ENCODE data around the gene PHLDB2. TPM values are rescaled to one million over a fixed set of nuclear protein-coding genes. Genes with fewer than 3 reads are reported as not detected.
A peak's percentile ranks its signal among the peaks of the same experiment; 100 is the strongest.

Gene PHLDB2
- total RNA-seq, 4 donors from 2014 or later: 89.5 to 421 (median 186) TPM

DNA sequence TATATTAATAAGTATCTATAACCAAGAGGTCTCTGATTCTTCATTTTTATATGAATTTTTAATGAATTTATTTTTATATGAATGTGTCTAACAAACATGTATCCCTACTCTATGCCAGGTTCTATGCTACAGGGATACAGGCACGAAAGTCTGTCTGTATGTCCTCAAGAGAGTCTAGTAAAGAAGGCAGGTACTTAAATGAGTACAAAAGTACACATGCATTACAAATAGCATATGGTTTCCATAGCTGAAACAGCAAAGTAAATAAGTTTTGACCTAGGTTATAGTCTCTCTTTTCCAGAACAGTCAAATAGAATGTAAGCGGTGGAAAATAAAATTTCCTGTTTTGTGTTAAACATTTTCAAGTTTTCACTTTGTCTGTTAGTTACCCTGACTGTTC lies 106.4 kb downstream of the PHLDB2 start:
- TF ChIP-seq, protein P1, sequence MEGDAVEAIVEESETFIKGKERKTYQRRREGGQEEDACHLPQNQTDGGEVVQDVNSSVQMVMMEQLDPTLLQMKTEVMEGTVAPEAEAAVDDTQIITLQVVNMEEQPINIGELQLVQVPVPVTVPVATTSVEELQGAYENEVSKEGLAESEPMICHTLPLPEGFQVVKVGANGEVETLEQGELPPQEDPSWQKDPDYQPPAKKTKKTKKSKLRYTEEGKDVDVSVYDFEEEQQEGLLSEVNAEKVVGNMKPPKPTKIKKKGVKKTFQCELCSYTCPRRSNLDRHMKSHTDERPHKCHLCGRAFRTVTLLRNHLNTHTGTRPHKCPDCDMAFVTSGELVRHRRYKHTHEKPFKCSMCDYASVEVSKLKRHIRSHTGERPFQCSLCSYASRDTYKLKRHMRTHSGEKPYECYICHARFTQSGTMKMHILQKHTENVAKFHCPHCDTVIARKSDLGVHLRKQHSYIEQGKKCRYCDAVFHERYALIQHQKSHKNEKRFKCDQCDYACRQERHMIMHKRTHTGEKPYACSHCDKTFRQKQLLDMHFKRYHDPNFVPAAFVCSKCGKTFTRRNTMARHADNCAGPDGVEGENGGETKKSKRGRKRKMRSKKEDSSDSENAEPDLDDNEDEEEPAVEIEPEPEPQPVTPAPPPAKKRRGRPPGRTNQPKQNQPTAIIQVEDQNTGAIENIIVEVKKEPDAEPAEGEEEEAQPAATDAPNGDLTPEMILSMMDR (IDR thresholded peaks at IDR 0.05): no peak
- no peak for ATAC-seq (ENCODE audit: low FRiP score)
- DNase-seq (ENCODE audit: low spot score): no peak

DNA sequence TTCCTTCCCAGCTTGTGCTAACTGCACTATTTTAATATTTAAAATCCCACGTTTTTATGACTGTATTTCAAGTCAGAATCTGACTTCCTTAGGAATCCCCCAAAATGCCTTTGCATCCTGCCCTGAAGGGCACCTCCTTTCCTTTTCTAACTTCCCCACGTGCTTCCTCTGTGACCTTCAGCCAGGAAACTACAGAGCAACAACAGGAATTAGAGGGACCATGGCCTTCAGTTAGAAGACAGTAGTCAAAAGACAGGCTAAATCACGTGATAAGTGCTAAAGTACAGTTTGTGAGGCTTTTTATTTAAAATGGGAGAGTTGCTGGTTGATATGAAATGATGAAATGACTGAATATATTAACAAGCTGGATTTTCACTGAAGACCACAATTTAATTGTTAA lies 108.0 kb downstream of the PHLDB2 start:
- DNase-seq (ENCODE audit: low spot score) (no peak), ATAC-seq (ENCODE audit: low FRiP score) (no peak)
- TF ChIP-seq, protein P1 (IDR thresholded peaks at IDR 0.05): no peak

DNA sequence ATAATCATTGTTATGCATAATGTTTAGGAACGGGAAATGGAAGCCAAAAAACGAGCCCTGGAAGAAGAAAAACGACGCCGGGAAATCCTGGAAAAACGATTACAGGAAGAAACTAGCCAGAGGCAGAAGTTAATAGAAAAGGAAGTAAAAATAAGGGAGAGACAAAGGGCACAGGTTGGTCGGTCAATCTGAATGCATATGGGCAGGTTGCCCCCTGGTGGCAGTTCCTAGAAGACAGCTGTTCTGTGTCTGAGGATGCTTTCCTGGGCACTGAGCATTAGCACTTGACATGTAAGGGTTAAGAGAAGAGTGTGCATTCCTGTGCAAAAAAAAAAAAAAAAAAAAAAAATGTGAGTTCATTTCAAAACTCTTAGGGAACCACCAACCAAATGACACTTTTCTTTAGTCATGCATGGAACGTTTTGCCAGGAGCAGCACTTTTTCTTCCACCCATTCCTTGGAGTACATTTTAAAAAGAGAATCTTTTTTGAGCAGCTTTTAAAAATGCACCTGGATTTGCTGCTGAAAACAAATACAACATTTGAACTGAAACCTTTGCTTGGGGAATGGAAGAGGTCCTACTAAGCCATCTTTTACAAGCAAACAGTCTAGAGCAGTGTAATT lies 108.7 kb downstream of the PHLDB2 start:
- peak; percentile 91 for DNase-seq (ENCODE audit: low spot score)
- TF ChIP-seq, protein P1 (IDR thresholded peaks at IDR 0.05): peak in 1 of 3 donors; percentile 96
- ATAC-seq (ENCODE audit: low FRiP score): peak; percentile 70

DNA sequence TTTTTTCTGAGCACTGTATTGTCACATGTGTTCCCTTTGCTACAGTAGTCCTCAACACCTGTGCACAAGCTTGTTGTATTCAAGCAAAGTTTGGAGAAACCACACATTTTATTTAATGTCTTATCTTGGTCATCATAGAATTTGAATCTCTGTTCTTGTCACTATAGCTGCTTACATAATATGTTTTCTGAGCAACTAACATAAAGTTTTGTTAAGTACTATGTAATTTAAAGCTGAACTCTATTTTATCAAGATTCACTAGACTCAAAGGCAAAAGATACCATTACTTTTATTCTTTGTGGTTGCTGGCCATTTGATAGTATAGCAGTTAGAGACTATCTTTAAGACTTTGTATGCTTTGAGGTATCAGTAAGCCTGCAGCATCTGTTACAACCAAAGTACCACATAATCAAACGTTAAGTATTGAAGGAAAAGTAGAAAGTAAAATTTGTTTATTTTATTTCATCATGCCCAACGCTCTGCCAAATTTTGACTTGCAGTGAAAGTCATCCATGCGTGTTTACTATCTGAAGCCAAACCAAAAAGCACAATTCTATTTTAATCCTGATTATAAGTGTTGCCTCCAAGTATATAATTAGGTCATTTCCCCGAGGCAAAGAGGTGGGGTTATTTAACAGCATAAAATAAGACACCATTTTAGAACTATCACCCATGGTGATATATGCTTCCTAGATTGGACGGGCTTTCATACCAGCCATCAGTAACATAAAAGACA lies 109.4 kb downstream of the PHLDB2 start:
- DNase-seq (ENCODE audit: low spot score) (no peak), ATAC-seq (ENCODE audit: low FRiP score) (no peak)
- TF ChIP-seq, protein P1 (IDR thresholded peaks at IDR 0.05): no peak

DNA sequence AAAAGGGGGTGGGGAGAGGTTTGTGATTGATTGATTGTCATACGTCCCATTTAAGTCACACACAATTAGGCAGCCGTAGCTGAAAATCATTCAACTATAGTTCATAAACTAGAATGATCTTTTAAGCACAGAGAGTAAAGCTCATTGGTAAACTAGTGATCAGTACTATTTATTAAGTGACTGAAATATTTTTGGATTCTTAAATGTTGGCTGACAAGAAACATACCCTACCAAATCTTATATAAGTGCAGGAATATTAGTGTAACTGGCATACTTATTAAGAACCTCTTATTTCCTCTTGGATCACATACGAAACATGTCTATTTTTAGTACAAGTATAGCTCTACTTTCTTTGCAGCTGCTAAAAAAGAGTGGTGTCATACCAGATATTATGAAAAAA lies 111.3 kb downstream of the PHLDB2 start:
- TF ChIP-seq, protein P1 (IDR thresholded peaks at IDR 0.05): no peak
- ATAC-seq (ENCODE audit: low FRiP score): no peak
- no peak for DNase-seq (ENCODE audit: low spot score)

DNA sequence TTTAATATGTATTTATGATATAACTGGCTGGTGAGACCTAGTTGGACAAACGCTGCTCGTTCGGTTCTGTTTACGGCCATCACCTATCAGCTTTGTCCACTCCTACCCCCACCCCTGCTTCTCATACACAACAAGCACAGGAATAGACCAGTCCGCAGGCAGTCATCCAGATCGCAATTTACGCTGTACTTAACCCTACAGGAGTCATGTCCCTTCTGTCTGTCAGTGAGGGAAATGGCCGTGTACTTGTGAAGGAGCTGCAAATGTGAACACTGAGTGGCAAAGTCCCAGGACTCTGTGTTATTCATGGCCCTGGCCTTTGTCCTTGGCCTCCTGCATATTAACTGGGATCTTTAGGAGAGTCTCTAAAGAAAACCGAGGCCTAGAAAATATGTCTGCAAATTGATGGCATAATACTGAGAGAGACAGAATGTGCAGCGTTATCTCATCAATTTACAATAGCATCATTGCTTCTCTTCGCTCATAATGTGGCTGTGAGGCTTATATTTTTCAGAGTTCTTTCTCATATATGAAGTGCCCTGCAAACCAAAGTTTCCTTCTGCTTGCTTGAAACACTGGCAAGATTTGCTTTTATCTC lies 112.6 kb downstream of the PHLDB2 start:
- DNase-seq (ENCODE audit: low spot score) (no peak), ATAC-seq (ENCODE audit: low FRiP score) (no peak)
- TF ChIP-seq, protein P1 (IDR thresholded peaks at IDR 0.05): no peak
